Aorta (tissue), 5 donors: Measurements from ENCODE around the gene PAQR5. TPM values are rescaled to one million over a fixed set of nuclear protein-coding genes. Genes with fewer than 3 reads are reported as not detected.
"Not testable (repeated sequence)": the region's sequence is repeated elsewhere in the genome, so short reads cannot be mapped to it uniquely, and the experiment has no call there.

ENCODE experiments used
- ATAC-seq: fragments of 200-7000 bp; cut with Tn5 transposase; one replicate; pipeline ENCODE4 v1.9.1; 2022; ENCODE audit warnings: moderate library complexity; ENCODE audit not compliant: low FRiP score
- DNase-seq, 2 donors: peaks; one replicate each; pipeline ENCODE4 v3.0.0-alpha.2; 2020
- H3K27ac ChIP-seq, 2 donors: one replicate each; pipeline ENCODE4 v1.5.1; 2013; ENCODE audit warnings: low read length in 2 of 2, mild to moderate bottlenecking in 2 of 2, moderate library complexity in 2 of 2, control low read depth in 1 of 2, inconsistent platforms in 1 of 2, low read depth in 1 of 2
- H3K27me3 ChIP-seq, 2 donors: one replicate each; pipeline ENCODE4 v1.6.1; 2013; ENCODE audit warnings: control low read depth in 1 of 2, low read length in 1 of 2, mild to moderate bottlenecking in 1 of 2, moderate library complexity in 1 of 2; ENCODE audit not compliant: insufficient read depth in 2 of 2, control insufficient read depth in 1 of 2
- H3K36me3 ChIP-seq, 2 donors: one replicate each; pipeline ENCODE4 v1.6.1; 2013; ENCODE audit warnings: control low read depth in 1 of 2, low read length in 1 of 2, mild to moderate bottlenecking in 1 of 2; ENCODE audit not compliant: insufficient read depth in 2 of 2, control insufficient read depth in 1 of 2
- H3K4me1 ChIP-seq, 2 donors: one replicate each; pipeline ENCODE4 v1.6.1; 2013; ENCODE audit warnings: low read length in 2 of 2, control low read depth in 1 of 2, mild to moderate bottlenecking in 1 of 2, moderate library complexity in 1 of 2; ENCODE audit not compliant: insufficient read depth in 2 of 2, control insufficient read depth in 1 of 2
- H3K4me3 ChIP-seq, 2 donors: one replicate each; pipeline ENCODE4 v1.5.1; 2013; ENCODE audit warnings: low read length in 2 of 2, control low read depth in 1 of 2, mild to moderate bottlenecking in 1 of 2
- H3K9me3 ChIP-seq: one replicate; pipeline ENCODE4 v1.6.1; 2013; ENCODE audit warnings: mild to moderate bottlenecking, low read length; ENCODE audit not compliant: control insufficient read depth
- WGBS, 2 donors: extraction: QIAGEN DNeasy Blood & Tissue Kit; methylation state at CpG; one replicate each; pipeline ENCODE4 v1.1.7; 2013; 5-methylcytosine and 5-hydroxymethylcytosine counted together
- intact Hi-C, 2 donors: fragments of 100-400 bp; cut with DNase I; formaldehyde crosslinking; loops; one replicate each; pipeline versions ENCODE4 v1.14.2 to v1.15.0; 2022
- polyA plus RNA-seq, 2 donors: library from polyadenylated mRNA; stranded (reverse); fragments of 200-250 nt; gene quantifications; one replicate each; pipeline ENCODE4 v1.2.3, GENCODE V29; 2013
- total RNA-seq, 2 donors: library from RNA; stranded (reverse); fragmentation: NEBNext Ultra II Directional; extraction: Animal tissue kit (Norgen Biotek cat#: 25700); gene quantifications; one replicate each; pipeline ENCODE4 v1.2.1, GENCODE V29; 2021
- donor health status: healthy with polysubstance abuse.
- donor health status: Bipolar disorder and iron deficiency.
- donor health status: DM: no; HTN: no; CAD: no.
- donor health status: DM: no; HTN: no; CAD: no.
- donor health status: DM: yes; HTN: yes; CAD: no.

The PAQR5 gene
- total and polyA plus RNA-seq, 4 donors: 0.31 to 1.9 (median 0.54) TPM

DNA sequence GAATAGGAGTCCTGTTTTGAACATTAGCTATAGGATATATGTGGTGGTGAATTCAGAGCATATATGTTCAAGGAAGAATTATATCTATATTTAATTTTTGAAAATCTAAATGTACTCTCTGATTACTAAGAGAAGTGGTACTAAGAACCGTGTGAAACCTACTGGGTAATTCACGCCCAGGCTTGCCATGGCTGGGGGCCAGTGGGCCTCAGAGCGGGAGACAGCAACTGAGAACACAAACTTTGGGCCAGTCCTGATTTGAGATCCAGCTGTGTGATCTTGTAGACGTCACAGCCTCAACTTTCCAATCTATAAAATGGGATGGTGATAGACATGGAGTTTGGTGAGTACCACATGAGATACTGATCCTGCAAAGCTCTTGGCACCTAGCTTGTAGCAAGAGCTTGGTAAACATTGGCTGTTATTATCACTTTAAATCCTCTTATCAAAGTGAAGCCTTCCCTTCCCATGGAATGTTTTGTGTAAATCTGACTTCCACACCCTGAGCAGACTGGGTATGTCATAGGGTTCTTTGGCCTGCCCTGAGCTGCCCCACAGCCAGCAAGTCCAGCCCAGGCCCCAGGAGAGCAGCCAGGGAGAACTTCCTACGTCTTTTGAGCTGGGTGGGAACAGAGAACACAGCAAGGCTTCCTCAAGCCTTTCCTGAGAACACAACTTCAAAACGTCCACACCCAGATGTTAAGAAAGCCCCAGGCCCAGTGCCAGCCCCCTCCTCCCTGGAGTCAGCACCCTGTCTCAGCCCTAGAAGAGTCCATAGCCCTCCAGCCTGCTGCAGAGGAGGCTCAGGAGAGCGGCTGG, 8.2 kb upstream of the PAQR5 start:
- Histone ChIP-seq H3K9me3 (no peaks in the 10 kb centered on the region), H3K27me3 (no peaks in the 10 kb centered on the region), H3K27ac (no peak overlapping the region), H3K36me3 (no peaks in the 10 kb centered on the region), H3K4me1 (no peaks in the 10 kb centered on the region), H3K4me3 (no peak overlapping the region)
- 72 to 74% methylated on average over 7 of the region's 7 CpGs for WGBS, 2 donors
- DNase-seq: peak in 1 of 2 donors; percentile 77
- intact Hi-C loops: no loop called here
- peak; percentile 47 for ATAC-seq

DNA sequence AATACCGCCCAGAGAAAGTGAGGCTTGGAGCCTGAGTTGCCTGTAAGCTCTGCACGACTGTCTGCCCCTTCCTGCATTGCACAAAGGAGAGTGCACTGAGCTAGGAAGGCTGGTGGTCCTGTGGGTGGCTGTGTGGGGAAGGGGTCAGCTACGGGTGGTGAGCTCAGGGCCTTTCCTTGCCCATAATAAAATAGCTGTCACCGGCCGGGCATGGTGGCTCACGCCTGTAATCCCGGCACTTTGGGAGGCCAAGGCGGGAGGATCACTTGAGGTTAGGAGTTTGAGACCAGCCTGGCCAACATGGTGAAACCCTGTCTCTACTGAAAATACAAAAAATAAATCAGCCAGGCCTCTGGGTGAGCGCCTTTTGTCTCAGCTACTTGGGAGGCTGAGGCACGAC, 7.1 kb upstream of the PAQR5 start:
- H3K27ac ChIP-seq, intact Hi-C loops, H3K4me3 ChIP-seq, H3K27me3 ChIP-seq, H3K4me1 ChIP-seq, H3K9me3 ChIP-seq, ATAC-seq, H3K36me3 ChIP-seq: not testable (repeated sequence)
- WGBS, 2 donors: 93 to 94% methylated on average over 10 of the region's 10 CpGs
- DNase-seq: peak in 1 of 2 donors; percentile 60

DNA sequence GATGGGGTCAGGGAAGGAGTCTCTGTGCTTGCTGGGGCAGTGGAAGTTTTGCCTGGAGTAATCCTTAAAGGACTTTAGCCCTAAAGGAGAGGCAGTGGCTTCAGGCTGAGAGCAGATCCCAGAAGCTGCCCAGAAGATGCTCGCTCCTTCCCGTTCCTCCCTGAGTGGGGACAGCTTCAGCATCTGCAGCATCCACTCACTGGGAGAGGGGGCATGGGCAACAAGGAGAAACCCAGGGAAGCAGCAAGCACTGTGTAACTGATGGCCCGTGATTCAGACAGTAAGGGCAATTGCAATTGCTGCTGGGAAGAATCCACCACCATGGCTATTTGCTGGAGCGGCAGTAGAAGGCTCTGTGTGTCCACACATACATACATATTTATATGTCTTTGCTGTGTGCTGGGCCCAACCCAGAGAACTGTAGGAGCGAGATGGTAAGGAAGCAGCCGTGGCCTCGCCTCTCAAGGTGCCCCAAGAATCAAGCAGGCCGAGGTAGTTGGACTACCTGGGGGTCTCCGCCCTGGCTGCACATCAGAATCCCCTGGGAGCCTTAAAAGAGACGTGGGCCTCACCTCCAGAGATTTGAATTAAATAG, 5.8 kb upstream of the PAQR5 start:
- ATAC-seq: no peak

DNA sequence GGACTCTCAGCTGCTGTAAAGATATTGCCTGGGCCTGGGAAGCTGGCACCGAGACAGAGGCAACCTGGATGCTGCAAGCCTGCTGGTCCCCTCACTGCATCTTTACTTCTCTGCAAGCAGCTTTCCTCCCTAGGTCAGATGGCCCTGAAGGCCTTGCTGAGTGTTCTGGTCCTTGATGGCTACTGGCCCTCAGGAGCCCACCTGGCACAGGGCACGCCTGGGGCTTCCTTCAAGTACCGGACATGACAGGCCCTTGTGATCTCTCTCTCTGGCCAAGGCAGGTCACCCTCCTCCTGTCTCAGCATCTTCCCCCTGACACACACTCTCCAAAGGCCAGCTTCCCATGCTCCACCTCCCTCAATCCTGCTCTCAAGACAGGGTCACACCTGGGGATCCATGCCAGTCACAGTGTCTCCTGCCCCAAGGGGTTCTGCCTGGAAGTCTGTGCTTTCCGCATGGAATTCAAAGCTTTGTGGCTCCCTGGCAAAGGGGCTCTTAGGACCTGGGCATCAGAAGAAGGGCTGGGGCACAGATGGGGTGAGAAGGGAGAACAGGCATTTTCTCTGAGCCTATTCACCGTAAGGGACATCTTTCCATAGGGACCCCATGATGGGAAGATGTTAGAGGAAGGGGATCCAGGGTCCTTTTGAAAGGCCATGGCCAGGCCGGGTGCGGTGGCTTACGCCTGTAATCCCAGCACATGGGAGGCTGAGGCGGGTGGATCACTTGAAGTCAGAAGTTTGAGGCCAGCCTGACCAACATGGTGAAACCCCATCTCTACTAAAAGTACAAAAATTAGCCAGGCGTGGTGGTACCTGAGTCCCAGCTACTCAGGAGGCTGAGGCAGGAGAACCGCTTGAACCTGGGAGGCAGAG, 4.7 kb upstream of the PAQR5 start:
- Histone ChIP-seq H3K27me3 (no peaks in the 10 kb centered on the region), H3K9me3 (no peaks in the 10 kb centered on the region), H3K4me3 (no peak overlapping the region), H3K27ac (no peak overlapping the region), H3K4me1 (no peaks in the 10 kb centered on the region), H3K36me3 (no peaks in the 10 kb centered on the region)
- DNase-seq: peak in 1 of 2 donors; percentile 41
- 94% methylated on average over 11 of the region's 11 CpGs for WGBS, 2 donors
- intact Hi-C loops: no loop called here
- no peak for ATAC-seq

More for the DNA sequence above, 5.8 kb upstream of the PAQR5 start:
- 87 to 88% methylated on average over 10 of the region's 10 CpGs for WGBS, 2 donors
- no peaks in the 10 kb centered on the region for H3K27me3 ChIP-seq
- no peaks in the 10 kb centered on the region for H3K9me3 ChIP-seq
- H3K27ac ChIP-seq: no peak overlapping the region
- DNase-seq: peak in 1 of 2 donors; percentile 43
- no peaks in the 10 kb centered on the region for H3K4me1 ChIP-seq
- intact Hi-C loops: no loop called here
- no peak overlapping the region for H3K4me3 ChIP-seq
- H3K36me3 ChIP-seq: no peaks in the 10 kb centered on the region

DNA sequence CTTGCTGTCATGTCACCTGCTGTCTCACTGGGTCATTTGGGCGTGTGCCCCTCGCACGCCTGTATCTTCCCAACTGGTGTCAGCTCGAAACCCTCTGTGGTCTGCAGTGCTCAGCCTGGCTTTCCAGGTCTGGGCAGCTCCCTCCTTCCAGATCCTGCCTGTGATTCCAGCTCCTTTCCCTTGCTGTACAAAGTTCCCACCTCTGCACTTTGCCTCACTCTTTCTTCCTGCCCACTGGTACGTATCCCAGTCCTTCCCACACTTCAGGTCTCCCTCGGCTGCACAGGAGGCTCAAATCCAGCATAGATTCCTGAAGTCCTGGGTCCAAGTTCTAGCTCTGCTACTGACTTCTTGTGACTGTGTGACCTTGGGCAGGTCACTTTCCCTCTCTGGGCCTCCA, 2.1 kb upstream of the PAQR5 start:
- H3K27me3 ChIP-seq: no peaks in the 10 kb centered on the region
- no peak for ATAC-seq
- intact Hi-C loops: no loop called here

DNA sequence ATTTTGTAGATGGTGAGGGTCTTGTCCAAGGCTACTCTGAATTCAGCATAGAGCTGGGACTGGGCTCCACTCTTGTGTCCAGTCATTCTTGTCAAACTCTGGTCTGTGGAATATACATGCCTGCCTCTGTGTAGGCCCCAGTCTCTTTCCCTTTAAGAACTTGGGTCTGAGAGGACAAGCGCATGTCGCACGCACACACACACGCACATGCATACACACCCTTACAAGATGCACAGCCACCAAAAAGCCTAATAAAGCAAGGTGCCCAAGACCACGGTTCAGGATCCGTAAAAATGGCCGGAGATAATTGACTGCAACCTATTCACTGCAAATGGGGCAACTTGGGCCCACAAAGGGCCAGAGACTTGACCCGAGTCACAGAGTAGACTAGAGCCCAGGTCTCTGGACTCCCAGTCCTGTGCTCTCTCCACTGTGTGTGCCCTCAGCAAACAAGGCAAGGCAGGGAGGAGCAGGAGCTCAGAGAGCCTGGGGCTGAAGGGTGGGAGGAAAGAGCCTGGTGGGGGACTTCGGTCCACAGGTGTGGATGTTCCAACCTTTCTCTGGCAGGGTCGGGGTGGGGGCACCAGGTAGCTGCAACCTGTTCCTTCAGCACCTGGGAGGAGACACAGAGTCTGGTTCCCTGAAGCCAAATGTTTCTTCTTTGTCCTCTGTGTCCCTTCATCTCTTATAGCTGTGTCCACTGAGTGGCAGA, 914 bp upstream of the PAQR5 start:
- 94 to 97% methylated on average over 10 of the region's 10 CpGs for WGBS, 2 donors
- Histone ChIP-seq H3K9me3 (no peaks in the 10 kb centered on the region), H3K4me1 (no peaks in the 10 kb centered on the region), H3K36me3 (no peaks in the 10 kb centered on the region), H3K27ac (no peak overlapping the region), H3K27me3 (no peaks in the 10 kb centered on the region), H3K4me3 (no peak overlapping the region)
- DNase-seq: peak; percentile 17 to 28
- ATAC-seq: no peak
- intact Hi-C loops: no loop called here

More for the DNA sequence above, 2.1 kb upstream of the PAQR5 start:
- no peak overlapping the region for H3K4me3 ChIP-seq
- no peaks in the 10 kb centered on the region for H3K4me1 ChIP-seq
- WGBS, 2 donors: 87 to 90% methylated on average over 6 of the region's 6 CpGs
- DNase-seq: peak in 1 of 2 donors; percentile 28
- H3K27ac ChIP-seq: no peak overlapping the region
- no peaks in the 10 kb centered on the region for H3K36me3 ChIP-seq
- no peaks in the 10 kb centered on the region for H3K9me3 ChIP-seq

DNA sequence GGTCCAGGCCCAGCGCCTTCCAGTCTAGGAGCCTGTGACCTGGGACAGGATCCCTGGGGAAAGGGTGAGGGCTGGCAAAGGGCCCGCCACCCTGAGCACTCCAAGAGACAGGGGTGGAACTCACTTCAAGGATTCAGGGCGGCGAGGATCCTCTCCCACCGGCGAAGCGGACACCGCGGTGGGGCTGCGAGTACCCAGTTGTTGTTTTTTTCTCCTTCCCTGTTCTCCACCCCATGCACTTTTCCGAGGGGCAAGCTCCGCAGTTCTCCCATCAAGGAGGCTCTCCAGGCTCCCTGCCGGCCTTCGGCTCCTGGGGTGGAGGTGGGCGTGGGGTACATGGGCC, 387 bp upstream of the PAQR5 start:
- Histone ChIP-seq H3K4me1 (no peaks in the 10 kb centered on the region), H3K36me3 (no peaks in the 10 kb centered on the region), H3K27me3 (no peaks in the 10 kb centered on the region), H3K9me3 (no peaks in the 10 kb centered on the region), H3K4me3 (peak overlapping the region in 1 of 2 donors; percentile 18), H3K27ac (no peak overlapping the region)
- 45 to 52% methylated on average over 14 to 15 of the region's 15 CpGs for WGBS, 2 donors
- ATAC-seq: no peak
- intact Hi-C loops: no loop called here
- peak; percentile 34 to 68 for DNase-seq

DNA sequence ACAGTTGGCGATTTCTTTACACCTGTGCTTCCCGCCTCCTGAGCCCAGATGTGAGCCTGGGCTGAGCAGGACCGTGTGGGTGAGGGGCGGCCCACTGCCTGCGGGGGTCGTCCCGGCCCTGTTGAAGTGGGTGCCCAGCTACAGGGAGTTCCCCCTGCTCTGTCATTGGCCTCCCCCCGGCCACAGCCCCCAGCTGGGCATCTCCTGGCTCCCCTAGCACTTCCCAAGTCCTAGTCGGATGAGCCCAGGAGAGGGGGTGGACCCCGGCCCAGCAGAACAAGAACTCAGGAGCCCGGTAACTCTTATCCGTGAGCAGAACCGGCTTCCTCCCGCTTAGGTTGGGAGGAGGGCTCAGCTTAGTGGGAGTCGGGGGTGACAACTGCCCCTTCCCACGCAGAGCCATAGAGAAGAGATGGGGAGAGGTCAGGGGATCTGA, 757 bp downstream of the PAQR5 start:
- Histone ChIP-seq H3K9me3 (no peaks in the 10 kb centered on the region), H3K27ac (no peak overlapping the region), H3K4me1 (no peaks in the 10 kb centered on the region), H3K36me3 (no peaks in the 10 kb centered on the region), H3K4me3 (peak overlapping the region in 1 of 2 donors; percentile 42), H3K27me3 (no peaks in the 10 kb centered on the region)
- ATAC-seq: no peak
- DNase-seq: peak; percentile 19 to 48
- WGBS, 2 donors: 7 to 17% methylated on average over 16 of the region's 16 CpGs
- intact Hi-C loops: no loop called here
